WTC11 (cell line): ENCODE data around the gene SNHG17. TPM values are rescaled to one million over a fixed set of nuclear protein-coding genes. Genes with fewer than 3 reads are reported as not detected.

ENCODE experiments used
- ATAC-seq: fragments of 200-7000 bp; cut with Tn5 transposase; 2 replicates; pipeline ENCODE4 v1.10.0; 2021; ENCODE audit warnings: mild to moderate bottlenecking, moderate library complexity
- CTCF ChIA-PET: fragments of 300-600 bp; sonication (Branson Sonifier 250); formaldehyde crosslinking; loops from one replicate; lab custom pipeline; 2021; ENCODE audit warnings: antibody characterized with exemption; lab: Charles Lee
- POLR2A ChIA-PET: fragments of 350-600 bp; sonication (Branson Sonifier 250); formaldehyde crosslinking; loops from one replicate; lab custom pipeline; 2021; ENCODE audit warnings: antibody characterized with exemption; lab: Charles Lee
- DNase-seq: peaks from one replicate; pipeline ENCODE4 v3.0.0; 2021; ENCODE audit warnings: low spot score
- H3K27ac Mint-ChIP-seq: 2 replicates; pipeline ENCODE4 v1.8.0; 2021; ENCODE audit warnings: mixed read lengths
- H3K27me3 Mint-ChIP-seq: 2 replicates; pipeline ENCODE4 v1.8.0; 2021; ENCODE audit warnings: low read depth, mild to moderate bottlenecking, moderate library complexity, mixed read lengths
- H3K36me3 Mint-ChIP-seq: 2 replicates; pipeline ENCODE4 v1.8.0; 2021; ENCODE audit warnings: mixed read lengths
- H3K4me1 Mint-ChIP-seq: 2 replicates; pipeline ENCODE4 v1.8.0; 2022; ENCODE audit warnings: mixed read lengths
- H3K4me3 Mint-ChIP-seq: 2 replicates; pipeline ENCODE4 v1.8.0; 2021; ENCODE audit warnings: mild to moderate bottlenecking, moderate library complexity, mixed read lengths
- H3K9me3 Mint-ChIP-seq: 2 replicates; pipeline ENCODE4 v1.8.0; 2021; ENCODE audit warnings: mixed read lengths
- AR ChIP-seq: fragments of 250-450 bp; sonication (Bioruptor Pico); IDR thresholded peaks from 2 replicates; pipeline ENCODE4 v1.9.0; 2021; ENCODE audit warnings: mild to moderate bottlenecking
- ATF3 ChIP-seq: sonication (generic); formaldehyde crosslinking; conservative IDR thresholded peaks from 2 replicates; pipeline ENCODE4 v1.8.1; 2022; ENCODE audit warnings: mild to moderate bottlenecking, missing genetic modification reagents
- CBFB ChIP-seq: sonication (generic); formaldehyde crosslinking; IDR thresholded peaks from 2 replicates; pipeline ENCODE4 v1.8.1; 2022; ENCODE audit warnings: mild to moderate bottlenecking, low read depth, missing genetic modification reagents
- MAX ChIP-seq: sonication (generic); formaldehyde crosslinking; IDR thresholded peaks from 2 replicates; pipeline ENCODE4 v1.8.0; 2022; ENCODE audit warnings: mild to moderate bottlenecking, missing genetic modification reagents
- NFE2L1 ChIP-seq: sonication (generic); formaldehyde crosslinking; IDR thresholded peaks from 2 replicates; pipeline ENCODE4 v1.8.1; 2023; ENCODE audit warnings: missing genetic modification reagents
- NFYB ChIP-seq: sonication (generic); formaldehyde crosslinking; conservative IDR thresholded peaks from 2 replicates; pipeline ENCODE4 v1.8.0; 2022; ENCODE audit warnings: low read depth, missing genetic modification reagents
- NR1H2 ChIP-seq: sonication (generic); formaldehyde crosslinking; IDR thresholded peaks from 2 replicates; pipeline ENCODE4 v1.9.0; 2021; ENCODE audit warnings: mild to moderate bottlenecking, moderate library complexity, missing genetic modification reagents
- SP1 ChIP-seq: sonication (generic); formaldehyde crosslinking; conservative IDR thresholded peaks from 2 replicates; pipeline ENCODE4 v1.8.1; 2022; ENCODE audit warnings: missing genetic modification reagents
- STAT6 ChIP-seq: sonication (generic); formaldehyde crosslinking; conservative IDR thresholded peaks from 2 replicates; pipeline ENCODE4 v1.8.1; 2023; ENCODE audit warnings: mild to moderate bottlenecking, low read depth, missing genetic modification reagents, moderate library complexity
- USF1 ChIP-seq: sonication (generic); formaldehyde crosslinking; IDR thresholded peaks from 2 replicates; pipeline ENCODE4 v1.8.0; 2022; ENCODE audit warnings: mild to moderate bottlenecking, missing genetic modification reagents
- ZBTB43 ChIP-seq: sonication (generic); formaldehyde crosslinking; IDR thresholded peaks from 2 replicates; pipeline ENCODE4 v1.8.1; 2023; ENCODE audit warnings: mild to moderate bottlenecking, missing genetic modification reagents
- ZNF219 ChIP-seq: sonication (generic); formaldehyde crosslinking; IDR thresholded peaks from 2 replicates; pipeline ENCODE4 v1.8.0; 2023; ENCODE audit warnings: missing genetic modification reagents, mild to moderate bottlenecking, borderline replicate concordance
- ZNF263 ChIP-seq: sonication (generic); formaldehyde crosslinking; IDR thresholded peaks from 2 replicates; pipeline ENCODE4 v1.8.1; 2022; ENCODE audit warnings: low read depth, mild to moderate bottlenecking, moderate library complexity, missing genetic modification reagents
- ZNF416 ChIP-seq: fragments of 250-450 bp; sonication (Bioruptor Pico); IDR thresholded peaks from 2 replicates; pipeline ENCODE4 v1.9.0; 2021; ENCODE audit warnings: mild to moderate bottlenecking, inconsistent platforms
- ZNF425 ChIP-seq: fragments of 250-450 bp; sonication (Bioruptor Pico); conservative IDR thresholded peaks from 2 replicates; pipeline ENCODE4 v1.9.0; 2021; ENCODE audit warnings: mild to moderate bottlenecking
- ZSCAN18 ChIP-seq: fragments of 250-450 bp; sonication (Bioruptor Pico); IDR thresholded peaks from 2 replicates; pipeline ENCODE4 v2.1.2; 2022; ENCODE audit warnings: mild to moderate bottlenecking, moderate library complexity
- total RNA-seq: library from RNA; stranded (reverse); gene quantifications from 3 replicates; pipeline ENCODE4 v1.2.3, GENCODE V29; 2021

SNHG17 gene
- total RNA-seq, 1 experiment from 2014 or later: 71.6 TPM

GRCh38 chr20:38373231-38373867 lies 61.8 kb downstream of the SNHG17 start:
- H3K9me3 Mint-ChIP-seq: no peaks in the 10 kb centered on the region
- H3K27ac Mint-ChIP-seq: no peak overlapping the region
- ATAC-seq (no peak), DNase-seq (no peak)
- H3K36me3 Mint-ChIP-seq: no peaks in the 10 kb centered on the region
- CTCF ChIA-PET: interaction anchor here (0.8 to 3.6 kb wide), 5 partner anchors 17 to 300 kb away, joined by 3 to 16 read pairs (median 5); no protein-coding TSS in a partner anchor
- no peak for TF ChIP-seq MAX (CRISPR knock-in tag)
- TF ChIP-seq USF1 (CRISPR knock-in tag): no peak
- no peaks in the 10 kb centered on the region for H3K27me3 Mint-ChIP-seq
- H3K4me1 Mint-ChIP-seq: peaks cover 3% of the 10 kb centered on the region; the same call in 1 of the 2 replicates
- POLR2A ChIA-PET: no interaction called here
- no peak overlapping the region for H3K4me3 Mint-ChIP-seq

GRCh38 chr20:38372806-38373205 lies 62.3 kb downstream of the SNHG17 start:
- ChIA-PET CTCF (interaction anchor here (0.8 to 3.6 kb wide), 4 partner anchors 16 to 36 kb away, joined by 3 to 16 read pairs (median 6); no protein-coding TSS in a partner anchor), POLR2A (no interaction called here)
- ATAC-seq (no peak), DNase-seq (no peak)
- Mint-ChIP-seq H3K36me3 (no peaks in the 10 kb centered on the region), H3K27me3 (no peaks in the 10 kb centered on the region), H3K4me1 (peaks cover 3% of the 10 kb centered on the region; the same call in 1 of the 2 replicates), H3K9me3 (no peaks in the 10 kb centered on the region), H3K27ac (no peak overlapping the region)
- TF ChIP-seq SP1 (CRISPR knock-in tag) (no peak), ZNF416 (CRISPR knock-in tag) (no peak), ZNF263 (CRISPR knock-in tag) (no peak), ZNF219 (CRISPR knock-in tag) (no peak), STAT6 (CRISPR knock-in tag) (no peak), ZNF425 (CRISPR knock-in tag) (no peak), ZBTB43 (CRISPR knock-in tag) (no peak), ZSCAN18 (CRISPR knock-in tag) (no peak), ATF3 (CRISPR knock-in tag) (no peak), NFE2L1 (CRISPR knock-in tag) (no peak), NR1H2 (CRISPR knock-in tag) (no peak), NFYB (CRISPR knock-in tag) (no peak), AR (no peak), CBFB (CRISPR knock-in tag) (no peak)
- TF ChIP-seq, all 79 proteins: peak for 0
- H3K4me3 Mint-ChIP-seq: no peak overlapping the region
